ENCODE results near the gene SCN3A. TPM values are rescaled to one million over a fixed set of nuclear protein-coding genes. Genes with fewer than 3 reads are reported as not detected.

SCN3A gene
- total and polyA plus RNA-seq, 9 of the 15 experiments (the other 6 are each of a cell fraction or from before 2014, with no cell fraction given) = not detected

DNA sequence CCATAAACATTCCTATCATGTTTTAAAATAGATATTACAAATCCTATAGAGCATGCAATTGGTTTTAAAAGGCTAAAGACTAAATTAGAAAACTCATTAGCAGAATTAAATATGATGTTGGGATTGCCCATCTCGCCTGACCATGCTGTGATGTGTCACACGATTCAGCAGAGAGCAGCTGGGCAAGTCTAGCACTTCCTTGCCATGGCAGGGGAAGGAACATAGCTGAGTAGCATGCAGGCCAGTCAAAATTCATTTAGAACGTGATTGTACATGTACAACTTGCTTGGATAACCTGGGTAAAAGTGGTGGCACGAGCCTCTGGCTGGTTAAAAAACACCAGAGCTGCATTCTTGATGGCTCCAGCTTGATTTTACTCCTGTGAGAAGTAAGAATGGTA, 81.3 kb downstream of the SCN3A start (continued):
- TF ChIP-seq PCBP2 (IDR thresholded peaks at IDR 0.05; ENCODE audit: low read depth, low read length, poor library complexity, severe bottlenecking) (no peak), ZNF79 (CRISPR knock-in tag; IDR thresholded peaks at IDR 0.05; ENCODE audit: low read depth) (no peak), PML (IDR thresholded peaks at IDR 0.05; ENCODE audit: low read length) (no peak)

DNA sequence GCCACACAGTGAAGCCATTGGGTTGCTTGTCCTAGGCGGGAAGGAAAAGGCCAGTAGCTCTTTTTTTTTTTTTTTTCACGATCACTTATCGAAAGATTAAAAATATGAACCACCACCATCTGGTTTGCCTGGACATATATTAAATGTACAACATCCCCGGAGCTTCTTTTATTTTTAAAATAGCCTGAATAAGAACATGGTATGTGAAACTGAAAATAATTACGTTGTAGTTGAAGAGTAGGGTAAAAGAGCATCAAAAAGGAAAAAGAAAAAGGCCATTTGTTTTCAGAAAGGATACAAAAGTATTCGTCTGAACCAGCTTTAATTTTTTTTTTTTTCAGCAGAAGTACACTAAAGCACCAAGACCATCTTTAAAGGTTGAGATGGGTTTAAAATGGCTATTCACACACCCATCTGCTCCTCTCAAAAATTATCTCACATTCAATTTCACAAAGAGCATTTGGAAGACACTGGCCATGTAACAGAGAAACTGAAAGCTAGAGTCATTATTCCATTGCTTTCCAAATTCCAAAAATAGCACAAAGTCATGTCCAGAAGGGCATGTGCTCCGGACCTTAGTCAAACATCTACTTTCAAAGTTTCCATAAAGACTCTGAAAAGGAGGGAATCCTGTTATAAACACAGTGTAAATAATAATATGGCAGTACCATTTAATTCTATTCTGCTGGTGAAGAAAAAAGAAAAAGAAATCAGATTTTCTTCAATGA, 82.9 kb downstream of the SCN3A start:
- Histone ChIP-seq H3K27ac (ENCODE audit: extremely low read depth, low read depth, low read length) (no peak overlapping the region), H3K9me3 (replicated peaks; ENCODE audit: control insufficient read depth, insufficient read depth, low read depth, low read length) (no peaks in the 10 kb centered on the region), H3K4me1 (replicated peaks in 1 of 2; ENCODE audit: control insufficient read depth in 2 of 2, insufficient read depth in 2 of 2, low read length in 2 of 2) (no peaks in the 10 kb centered on the region), H4K20me1 (replicated peaks; ENCODE audit: control insufficient read depth, insufficient read depth, low read length) (no peaks in the 10 kb centered on the region), H3K9me1 (ENCODE audit: control insufficient read depth, insufficient read depth, low read length) (no peaks in the 10 kb centered on the region), H3K4me3 (no peak overlapping the region), H3K4me2 (ENCODE audit: insufficient read depth, low read length) (no peak overlapping the region), H2AFZ (ENCODE audit: low read depth, low read length) (no peak overlapping the region), H3K36me3 (ENCODE audit: control insufficient read depth, insufficient read depth, low read length) (no peaks in the 10 kb centered on the region), H3K9ac (ENCODE audit: insufficient read depth in 1 of 2, low read depth in 2 of 2, low read length in 2 of 2) (no peak overlapping the region), H3K27me3 (ENCODE audit: control insufficient read depth in 2 of 2, insufficient read depth in 2 of 2, low read length in 2 of 2) (no peaks in the 10 kb centered on the region), H3K79me2 (ENCODE audit: control insufficient read depth, insufficient read depth, low read length) (no peaks in the 10 kb centered on the region)
- TF ChIP-seq, protein P1, sequence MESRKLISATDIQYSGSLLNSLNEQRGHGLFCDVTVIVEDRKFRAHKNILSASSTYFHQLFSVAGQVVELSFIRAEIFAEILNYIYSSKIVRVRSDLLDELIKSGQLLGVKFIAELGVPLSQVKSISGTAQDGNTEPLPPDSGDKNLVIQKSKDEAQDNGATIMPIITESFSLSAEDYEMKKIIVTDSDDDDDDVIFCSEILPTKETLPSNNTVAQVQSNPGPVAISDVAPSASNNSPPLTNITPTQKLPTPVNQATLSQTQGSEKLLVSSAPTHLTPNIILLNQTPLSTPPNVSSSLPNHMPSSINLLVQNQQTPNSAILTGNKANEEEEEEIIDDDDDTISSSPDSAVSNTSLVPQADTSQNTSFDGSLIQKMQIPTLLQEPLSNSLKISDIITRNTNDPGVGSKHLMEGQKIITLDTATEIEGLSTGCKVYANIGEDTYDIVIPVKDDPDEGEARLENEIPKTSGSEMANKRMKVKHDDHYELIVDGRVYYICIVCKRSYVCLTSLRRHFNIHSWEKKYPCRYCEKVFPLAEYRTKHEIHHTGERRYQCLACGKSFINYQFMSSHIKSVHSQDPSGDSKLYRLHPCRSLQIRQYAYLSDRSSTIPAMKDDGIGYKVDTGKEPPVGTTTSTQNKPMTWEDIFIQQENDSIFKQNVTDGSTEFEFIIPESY (CRISPR knock-in tag; IDR thresholded peaks at IDR 0.05) = no peak
- TF ChIP-seq POLR2A (conservative IDR thresholded peaks at IDR 0.05) (no peak), MTA1 (IDR thresholded peaks at IDR 0.05; ENCODE audit: borderline replicate concordance) (no peak), EWSR1 (IDR thresholded peaks at IDR 0.05; ENCODE audit: borderline replicate concordance, low read depth, partially characterized antibody) (no peak)
- no TSS peak for BruUV-seq (replicated peaks)
- DNase-seq (ENCODE audit: extremely low read depth in 1 of 4, low spot score in 3 of 4) = no peak
- ChIA-PET CTCF (ENCODE audit: low intra/inter-chr PET ratio) (no interaction called here), POLR2A (no interaction called here)
- WGBS (ENCODE audit: insufficient coverage, low coverage, missing lambda C conversion rate) = 3% methylated on average over 7 of the region's 7 CpGs
- in situ Hi-C loops (cut with MboI) = no loop called here
- FAIRE-seq = no peak
- ATAC-seq = no peak
- intact Hi-C loops (cut with micrococcal nuclease) = no loop called here
